Measurements from ENCODE around the gene PSMD1.
A peak's percentile ranks its signal among the peaks of the same experiment; 100 is the strongest.
"Not testable (repeated sequence)": the region's sequence is repeated elsewhere in the genome, so short reads cannot be mapped to it uniquely, and the experiment has no call there.

The PSMD1 gene

DNA sequence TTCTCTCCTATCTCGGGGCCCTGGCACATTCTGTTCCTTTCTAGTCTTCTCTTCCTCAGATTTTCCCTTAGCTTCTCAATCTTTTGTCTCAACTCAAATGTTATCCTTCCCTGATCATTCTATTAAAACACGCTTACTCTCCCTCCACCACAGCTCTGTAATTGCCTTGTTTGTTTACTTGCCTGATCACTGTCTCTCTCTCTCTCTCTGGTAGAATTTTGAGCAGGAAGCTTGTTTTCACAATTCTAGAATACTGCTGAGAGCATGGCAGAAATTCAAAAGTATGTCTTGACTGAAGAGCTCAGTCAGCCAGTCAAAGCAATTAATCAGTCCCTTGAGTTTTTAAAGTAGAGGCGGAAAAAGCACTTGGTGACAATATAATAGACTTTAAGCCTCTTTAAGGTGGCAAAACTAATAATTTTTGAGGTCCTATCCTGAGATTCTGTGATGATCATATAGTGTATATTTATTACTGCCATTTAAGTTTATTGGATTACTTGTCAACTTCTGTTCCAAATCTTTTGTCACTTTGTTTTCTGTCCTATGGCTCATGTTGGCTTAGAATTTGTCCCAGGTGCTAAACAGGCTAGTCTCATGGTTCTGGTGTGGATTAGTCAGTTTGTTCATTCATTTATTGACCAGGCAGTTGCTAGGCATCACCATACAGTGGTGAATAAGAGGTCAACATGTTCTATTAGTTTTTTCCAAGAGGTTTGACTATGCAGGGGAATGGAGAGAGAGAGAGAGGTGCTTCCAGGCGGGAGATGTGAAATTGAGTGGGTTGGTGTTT lies 2.3 kb downstream of the PSMD1 start:
- no peak for DNase-seq

DNA sequence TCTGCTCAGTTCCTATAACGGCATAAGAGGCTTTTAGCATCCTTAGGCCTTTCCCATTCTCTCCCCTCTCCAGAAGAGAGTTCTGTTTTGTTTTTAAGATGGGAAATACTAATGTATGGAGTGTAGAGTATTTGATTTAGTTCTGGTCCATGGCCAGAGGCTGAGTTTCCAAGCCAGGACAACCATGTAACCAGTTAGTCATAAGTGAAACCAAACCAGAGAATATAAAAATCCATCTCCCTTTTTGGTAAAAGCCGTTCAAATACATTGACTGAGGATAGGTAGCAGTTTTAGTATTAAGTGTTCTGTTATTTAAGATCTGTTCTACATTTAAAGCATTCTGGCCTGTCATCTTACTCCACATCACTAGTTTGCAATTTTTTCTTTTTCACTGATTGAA lies 3.1 kb downstream of the PSMD1 start:
- no peak for DNase-seq

DNA sequence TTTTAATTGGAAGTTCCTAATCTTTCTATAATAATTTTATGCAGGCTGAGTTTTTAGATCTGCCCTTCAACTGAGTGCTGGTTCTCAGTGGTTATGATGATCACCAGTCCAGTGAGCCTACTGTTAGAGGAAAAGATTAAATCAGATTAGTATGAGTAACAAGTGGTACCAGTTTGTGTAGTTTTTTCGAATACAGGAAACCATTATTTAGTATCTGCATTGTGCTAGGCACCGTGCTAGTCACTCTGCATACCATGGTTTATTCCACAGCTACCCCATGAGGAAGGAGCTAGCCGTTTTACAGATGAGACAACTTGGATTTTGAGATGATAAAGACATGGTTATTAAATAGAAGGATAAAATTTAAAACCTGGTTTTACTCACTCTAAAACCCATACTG lies 6.1 kb downstream of the PSMD1 start:
- DNase-seq, result no peak

DNA sequence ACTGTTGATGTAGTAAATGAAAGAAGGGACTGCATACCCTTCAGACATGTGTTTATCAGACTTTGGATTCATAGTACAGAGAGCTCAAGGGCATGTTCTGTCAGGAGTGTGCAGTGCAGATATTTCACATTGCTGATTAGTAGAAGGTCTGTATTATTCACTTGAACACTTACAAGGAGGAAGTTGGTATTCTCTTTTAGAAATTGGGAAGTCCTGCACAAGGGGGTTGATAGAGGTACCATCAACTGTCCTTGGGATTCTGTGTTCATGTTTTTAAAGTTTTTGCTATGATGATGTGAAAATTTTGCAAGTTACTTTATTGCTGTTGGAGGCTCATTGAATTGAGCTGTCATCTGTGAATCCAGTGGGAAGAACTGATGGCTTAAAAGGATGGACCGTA lies 6.7 kb downstream of the PSMD1 start:
- DNase-seq, result no peak

GRCh38 chr2:231065966-231066365 lies 9.3 kb downstream of the PSMD1 start:
- DNase-seq, result no peak

DNA sequence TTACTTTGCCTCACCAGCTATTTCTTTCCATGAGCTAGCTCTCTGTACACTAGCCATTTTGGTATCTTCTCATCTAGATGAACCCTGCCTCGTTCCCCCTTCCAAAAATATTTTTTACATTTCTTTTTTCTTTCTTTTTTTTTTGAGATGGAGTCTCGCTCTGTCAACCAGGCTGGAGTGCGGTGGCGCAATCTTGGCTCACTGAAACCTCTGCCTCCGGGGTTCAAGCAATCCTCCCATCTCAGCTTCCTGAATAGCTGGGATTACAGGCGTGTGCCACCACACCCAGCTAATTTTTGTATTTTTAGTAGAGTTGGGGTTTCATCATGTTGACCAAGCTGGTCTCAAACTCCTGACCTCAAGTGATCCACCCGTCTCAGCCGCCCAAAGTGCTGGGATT lies 10.9 kb downstream of the PSMD1 start:
- DNase-seq, result not testable (repeated sequence)

DNA sequence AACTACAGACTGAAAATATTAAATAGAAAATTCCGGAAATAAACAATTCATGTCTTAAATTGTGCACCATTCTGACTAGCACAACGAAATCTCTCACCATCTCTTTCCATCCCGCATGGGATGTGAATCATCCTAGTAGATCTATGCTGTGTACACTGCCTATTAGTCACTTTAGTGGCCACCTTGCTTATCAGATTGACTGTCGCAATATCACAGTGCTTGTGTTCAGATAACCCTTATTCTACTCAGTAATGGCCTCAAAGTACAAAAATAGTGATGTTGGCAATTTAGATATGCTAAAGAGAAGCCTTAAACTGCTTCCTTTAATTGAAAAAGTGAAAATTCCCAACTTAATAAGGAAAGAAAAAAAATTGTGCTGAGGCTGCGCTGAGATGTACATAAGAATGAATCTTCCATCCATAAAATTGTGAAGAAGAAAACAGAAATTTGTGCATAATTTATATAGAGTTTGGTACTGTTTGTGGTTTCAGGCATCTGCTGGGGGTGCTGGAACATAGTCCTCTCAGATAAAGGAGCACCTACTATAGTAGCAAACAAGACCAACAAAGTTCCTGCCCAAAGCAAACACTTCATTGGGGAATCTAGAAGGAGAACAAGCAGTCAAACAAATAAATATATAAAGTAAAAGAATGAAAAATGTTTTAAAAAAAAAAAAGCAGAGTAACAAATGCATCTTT lies 12.0 kb downstream of the PSMD1 start:
- DNase-seq, result no peak

GRCh38 chr2:231069379-231070054 lies 12.8 kb downstream of the PSMD1 start:
- no peak for DNase-seq

- DNase-seq, result no peak
Observed at GRCh38 chr2:231084565-231084964, 27.9 kb downstream of the PSMD1 start.

DNA sequence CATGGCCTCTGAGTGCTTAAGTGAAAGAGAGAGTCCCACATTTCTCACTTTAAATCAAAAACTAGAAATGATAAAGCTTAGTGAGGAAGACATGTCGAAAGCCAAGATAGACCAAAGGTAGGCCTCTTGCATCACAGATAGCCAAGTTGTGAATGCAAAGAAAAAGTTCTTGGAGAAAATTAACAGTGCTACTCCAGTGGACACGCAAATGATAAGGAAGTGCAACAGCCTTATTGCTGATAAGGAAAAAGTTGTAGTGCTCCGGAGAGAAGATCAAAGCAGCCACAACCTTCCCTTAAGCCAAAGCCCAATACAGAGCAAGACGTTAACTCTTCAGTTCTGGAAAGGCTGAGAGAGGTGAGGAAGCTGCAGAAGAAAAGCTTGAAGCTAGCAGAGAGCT lies 32.1 kb downstream of the PSMD1 start:
- DNase-seq, result no peak

DNA sequence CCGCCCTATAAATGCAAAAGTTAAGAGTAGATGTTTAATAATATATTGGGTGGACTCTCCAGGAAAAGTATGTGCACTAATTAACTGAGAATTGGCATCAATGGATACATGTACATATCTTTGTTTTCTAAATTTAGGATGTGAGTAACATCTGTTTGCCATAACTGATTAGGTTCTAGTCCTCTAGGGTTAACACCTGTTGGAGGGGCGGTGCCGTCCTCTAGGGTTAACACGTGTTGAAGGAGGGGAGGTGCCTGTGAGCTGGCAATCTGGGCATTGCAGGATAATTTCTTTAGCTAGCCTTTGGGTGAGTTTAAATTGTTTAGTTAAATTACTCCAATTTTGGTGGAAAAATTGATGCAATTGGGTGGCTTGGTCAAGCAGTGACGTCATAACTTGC lies 37.3 kb downstream of the PSMD1 start:
- no peak for DNase-seq

- DNase-seq, result no peak
Observed at GRCh38 chr2:231094736-231095346, 38.2 kb downstream of the PSMD1 start.

DNA sequence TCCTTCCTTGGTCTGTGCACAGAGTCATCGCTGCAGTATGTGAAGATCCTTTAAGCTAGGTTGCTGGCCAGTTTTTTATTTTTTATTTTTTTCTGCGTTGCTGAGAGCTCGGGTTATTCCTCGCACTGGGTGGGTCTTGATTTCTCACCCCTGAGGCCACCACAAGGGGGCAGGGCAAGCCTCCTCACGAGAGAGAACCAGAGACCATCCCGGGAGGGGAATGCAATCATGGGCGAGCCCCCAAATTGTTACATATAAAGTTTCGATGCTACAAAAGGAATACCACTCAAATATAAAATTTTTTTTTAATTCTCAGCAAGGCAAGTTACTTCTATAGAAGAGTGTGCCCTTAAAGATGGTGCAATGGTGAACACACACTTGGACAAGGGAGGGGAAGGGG lies 43.3 kb downstream of the PSMD1 start:
- DNase-seq, result no peak

DNA sequence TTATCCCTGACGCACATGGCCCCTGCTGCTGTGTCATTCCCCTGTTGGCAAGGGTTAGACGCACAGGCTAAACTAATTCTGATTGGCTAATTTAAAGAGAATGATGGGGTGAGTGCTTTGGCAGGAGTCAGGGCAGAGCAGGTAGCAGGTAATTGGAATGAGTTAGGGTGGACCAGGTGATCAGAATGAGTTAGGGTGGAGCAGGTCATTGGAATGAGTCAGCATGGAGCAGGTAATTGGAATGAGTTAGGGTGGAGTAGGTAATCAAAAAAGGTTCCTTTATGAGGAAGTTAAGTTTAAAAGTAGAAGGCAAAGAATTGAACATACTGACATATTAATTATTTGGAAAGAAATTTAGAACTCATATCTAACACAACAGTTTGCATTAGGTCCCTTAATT lies 43.7 kb downstream of the PSMD1 start:
- DNase-seq, result not testable (repeated sequence)

DNA sequence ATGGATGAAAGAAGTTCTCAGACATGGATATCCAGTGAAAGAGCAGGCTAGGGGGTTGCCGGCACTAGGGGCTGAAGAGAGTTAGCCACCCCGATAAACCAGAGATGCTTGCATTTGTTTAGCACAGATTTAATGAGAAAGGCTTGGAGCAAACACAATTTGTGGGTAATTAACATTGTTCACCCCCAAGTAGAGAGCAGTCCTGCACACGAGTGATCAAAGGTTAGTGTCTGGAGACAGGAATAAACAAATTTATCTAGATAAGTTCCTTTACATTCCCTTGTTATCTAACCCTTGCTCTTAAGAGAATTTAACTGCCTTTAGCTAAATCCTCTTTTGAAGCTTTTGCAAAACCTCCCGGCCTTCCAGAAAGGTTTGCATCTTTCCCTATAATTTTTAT lies 44.3 kb downstream of the PSMD1 start:
- DNase-seq, result no peak

GRCh38 chr2:231102772-231103171 lies 46.1 kb downstream of the PSMD1 start:
- no peak for DNase-seq

DNA sequence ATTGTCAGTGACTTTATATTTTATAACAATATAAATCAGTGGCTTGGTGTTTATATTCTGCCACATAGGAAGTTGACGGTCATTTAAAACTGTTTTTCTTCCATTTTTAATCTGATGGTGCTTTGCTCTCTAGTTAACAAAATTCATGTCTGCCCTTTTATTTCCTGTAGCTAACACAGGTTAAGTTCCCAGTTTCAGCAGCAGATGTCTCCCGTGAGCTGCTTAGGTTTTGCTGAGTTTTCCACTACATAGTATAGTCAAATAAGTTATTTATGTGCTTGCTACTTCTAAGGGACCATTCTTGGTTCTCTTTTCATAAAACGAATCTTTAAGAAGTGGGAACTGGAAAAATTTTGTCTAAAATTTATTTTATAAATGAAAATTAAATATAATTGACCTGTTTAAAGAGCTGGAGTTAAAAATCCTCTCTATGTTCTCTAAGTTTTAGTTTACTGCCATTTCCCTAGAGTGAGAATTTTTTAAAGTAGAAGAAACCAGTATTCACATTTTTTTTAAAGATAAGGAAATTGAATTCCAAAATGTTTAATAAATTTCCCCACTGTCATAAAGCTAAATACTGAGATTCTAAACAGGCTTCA lies 47.5 kb downstream of the PSMD1 start:
- peak; percentile 60 for DNase-seq

- no peak for DNase-seq
Observed at GRCh38 chr2:231110551-231110950, 53.9 kb downstream of the PSMD1 start.

- DNase-seq, result no peak
Observed at GRCh38 chr2:231111987-231112386, 55.3 kb downstream of the PSMD1 start.

- no peak for DNase-seq
Observed at GRCh38 chr2:231113489-231113888, 56.8 kb downstream of the PSMD1 start.

GRCh38 chr2:231115651-231116050 lies 59.0 kb downstream of the PSMD1 start:
- DNase-seq, result no peak

DNA sequence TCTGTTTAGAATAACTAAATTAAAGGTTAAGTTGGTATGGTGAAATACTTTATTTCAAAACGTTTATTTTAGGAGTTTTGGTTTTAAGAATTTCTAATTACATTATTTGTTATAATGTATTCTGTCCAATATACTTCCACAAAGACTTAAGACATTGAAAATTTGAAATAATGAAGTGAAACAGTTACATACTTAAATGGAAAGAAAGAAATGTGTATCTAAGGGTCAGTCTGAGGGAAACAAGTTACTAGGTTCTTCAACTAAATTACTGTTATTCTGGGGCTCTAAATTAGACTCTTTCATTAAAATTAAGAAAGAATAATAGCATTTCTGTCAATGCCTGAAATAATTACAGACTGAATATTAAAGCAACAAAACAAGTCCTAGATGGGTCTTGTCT lies 60.5 kb downstream of the PSMD1 start:
- no peak for DNase-seq

GRCh38 chr2:231117922-231118613 lies 61.4 kb downstream of the PSMD1 start:
- DNase-seq, result no peak

All from activated naive CD4-positive, alpha-beta T cell treated with Interleukin-2 at 50 U/mL for 16 hours (primary cell).